GM19372 (cell line): ENCODE data around the gene CCDC180.
"Not testable (repeated sequence)": the region's sequence is repeated elsewhere in the genome, so short reads cannot be mapped to it uniquely, and the experiment has no call there.

ENCODE experiments used
- ATAC-seq: cut with Tn5 transposase; IDR thresholded peaks from one replicate; pipeline ENCODE4 v1.9.1; 2021; ENCODE audit warnings: mild to moderate bottlenecking, low read depth, moderate library complexity; ENCODE audit not compliant: unreplicated experiment

The CCDC180 gene

DNA sequence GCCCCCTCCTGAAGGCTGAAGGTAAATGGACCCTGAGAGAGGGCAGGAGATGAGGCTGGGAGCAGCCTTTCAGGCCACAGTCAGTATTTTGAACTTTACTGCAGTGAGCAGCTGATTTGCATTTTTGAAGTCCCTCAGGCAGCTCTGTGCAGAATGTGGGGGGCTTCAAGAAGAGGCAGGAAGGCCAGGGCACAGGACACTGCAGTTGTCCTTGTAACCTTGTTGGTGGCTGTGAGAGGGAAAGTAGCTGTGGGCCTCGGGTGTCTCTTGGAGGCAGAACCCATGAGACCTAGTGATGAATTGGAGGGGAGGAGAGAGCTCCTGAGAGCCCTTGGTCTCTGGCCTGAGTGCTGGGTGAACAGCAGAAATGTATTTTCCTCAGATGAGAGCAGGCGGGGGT, 2.6 kb downstream of the CCDC180 start:
- ATAC-seq = no peak

- ATAC-seq = no peak
Observed at GRCh38 chr9:97310896-97311295, 3.4 kb downstream of the CCDC180 start.

GRCh38 chr9:97311798-97312500, 4.5 kb downstream of the CCDC180 start:
- no peak for ATAC-seq

- no peak for ATAC-seq
Observed at GRCh38 chr9:97312556-97312955, 5.1 kb downstream of the CCDC180 start.

DNA sequence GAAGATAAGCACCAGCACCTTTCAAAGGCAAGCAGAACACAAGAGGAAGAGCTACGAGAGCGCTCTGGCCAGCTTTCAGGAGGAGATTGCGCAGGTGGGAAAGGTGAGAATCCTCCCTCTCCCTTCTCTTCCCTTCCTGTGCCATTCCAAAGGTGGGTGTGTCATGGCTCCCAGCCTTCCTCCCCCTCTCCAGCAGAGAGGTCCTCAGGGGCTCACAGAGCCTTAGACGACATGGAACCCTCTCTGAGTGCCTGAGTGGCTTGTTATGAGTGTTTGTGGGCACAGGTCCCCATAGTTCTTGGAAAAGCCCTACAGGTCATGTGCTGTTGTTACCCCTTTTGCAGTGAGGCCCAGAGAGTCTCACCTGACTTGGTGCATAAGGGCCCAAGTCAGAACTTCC, 5.8 kb downstream of the CCDC180 start:
- no peak for ATAC-seq

GRCh38 chr9:97313746-97314145, 6.3 kb downstream of the CCDC180 start:
- ATAC-seq = no peak

GRCh38 chr9:97314503-97314902, 7.0 kb downstream of the CCDC180 start:
- no peak for ATAC-seq

DNA sequence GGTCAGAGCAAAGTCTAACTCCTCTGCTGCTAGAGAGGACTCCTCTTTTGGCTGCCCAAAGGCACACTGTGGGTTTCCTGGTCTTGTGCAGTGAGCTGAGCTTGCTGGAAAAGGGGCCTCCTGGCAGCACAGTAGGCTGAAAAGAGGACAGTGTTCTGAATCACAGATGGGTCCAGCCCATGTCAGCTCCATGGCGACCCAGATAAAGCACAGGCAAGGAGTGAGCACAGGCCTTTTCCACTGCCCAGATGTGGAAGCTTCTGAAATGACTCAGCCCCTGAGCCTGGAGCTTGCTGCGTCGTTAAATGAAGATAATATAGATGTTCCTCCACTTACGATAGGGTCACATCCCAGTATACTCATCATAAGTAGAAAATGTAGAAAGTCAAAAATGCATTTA, 8.1 kb downstream of the CCDC180 start:
- ATAC-seq = no peak

- no peak for ATAC-seq
Observed at GRCh38 chr9:97316904-97317303, 9.4 kb downstream of the CCDC180 start.

GRCh38 chr9:97318433-97318832, 11.0 kb downstream of the CCDC180 start:
- ATAC-seq = no peak

DNA sequence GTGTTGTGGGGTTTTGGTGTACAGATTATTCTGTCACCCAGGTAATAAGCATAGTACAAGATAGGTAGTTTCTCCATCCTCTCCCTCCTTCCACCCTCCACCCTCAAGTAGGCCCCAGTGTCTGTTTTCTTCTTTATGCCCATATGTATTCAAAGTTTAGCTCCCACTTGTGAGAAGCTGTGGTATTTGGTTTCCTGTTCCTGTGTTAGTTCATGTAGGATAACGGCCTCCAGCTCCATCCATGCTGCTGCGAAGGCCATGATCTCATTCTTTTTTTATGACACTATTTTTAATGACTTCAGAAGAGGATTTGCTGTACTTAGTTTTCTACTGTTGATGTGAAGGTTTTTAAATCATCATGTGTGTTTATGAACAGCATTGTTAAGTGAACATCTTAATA, 11.9 kb downstream of the CCDC180 start:
- ATAC-seq = no peak

GRCh38 chr9:97320080-97320642, 12.7 kb downstream of the CCDC180 start:
- ATAC-seq = no peak

DNA sequence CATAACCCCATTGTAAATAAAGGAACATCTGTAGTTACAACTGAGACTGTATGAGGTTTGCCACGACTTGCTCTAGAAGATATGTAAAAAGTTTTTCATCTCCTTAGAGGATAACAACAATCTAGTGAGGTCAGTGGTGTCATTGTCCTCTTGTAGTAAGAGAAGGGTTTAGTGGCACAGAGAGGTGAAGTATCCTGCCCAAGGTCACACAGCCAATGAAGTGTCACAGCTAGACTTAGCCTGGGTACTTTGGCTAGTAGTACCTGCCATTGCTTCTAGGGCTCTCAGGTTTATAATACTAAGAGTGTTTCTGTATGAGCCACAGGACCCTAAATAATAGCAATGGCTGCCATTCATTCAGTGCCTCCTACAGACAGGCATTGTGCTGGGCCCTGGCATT, 13.8 kb downstream of the CCDC180 start:
- ATAC-seq = no peak

DNA sequence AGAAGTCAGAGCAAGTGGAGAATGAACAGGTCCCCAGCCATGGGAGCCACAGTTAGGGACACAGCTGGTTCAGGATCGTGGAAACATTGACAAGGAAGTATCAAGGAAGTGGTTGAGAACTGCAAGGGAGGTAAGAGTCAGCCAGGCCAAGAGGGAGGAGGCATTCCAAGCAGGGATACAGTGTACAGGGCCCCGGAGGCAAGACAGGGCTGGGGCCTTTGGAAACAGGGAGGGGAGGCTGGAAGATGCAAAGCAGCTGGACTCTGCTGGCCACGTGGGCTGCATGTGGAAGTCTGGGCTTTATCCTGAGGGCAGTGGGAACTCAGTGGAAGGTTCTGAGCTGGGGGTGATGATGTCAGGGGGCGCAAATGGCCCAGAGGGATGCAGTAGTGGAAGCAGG, 14.2 kb downstream of the CCDC180 start:
- ATAC-seq = no peak

DNA sequence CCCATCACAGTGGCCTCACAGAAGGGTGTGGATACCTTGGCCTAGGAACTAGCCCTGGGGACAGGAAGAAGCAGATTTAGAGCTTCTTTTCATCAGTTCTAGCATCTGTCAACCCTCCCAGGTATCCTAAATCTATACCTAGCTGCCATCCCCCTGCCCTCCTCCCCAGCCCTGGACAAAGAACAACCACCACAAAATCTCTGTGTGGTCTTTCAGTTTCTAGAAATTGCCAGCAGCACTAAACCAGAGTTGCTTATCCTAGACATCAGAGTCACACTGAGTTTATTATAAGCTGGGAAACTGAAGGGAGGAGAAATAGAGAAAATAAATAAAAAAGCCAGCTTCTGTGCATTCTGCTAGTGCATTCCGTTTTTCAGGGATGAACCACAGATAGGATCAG, 14.6 kb downstream of the CCDC180 start:
- no peak for ATAC-seq

GRCh38 chr9:97324954-97325353, 17.5 kb downstream of the CCDC180 start:
- no peak for ATAC-seq

- no peak for ATAC-seq
Observed at GRCh38 chr9:97327562-97327961, 20.1 kb downstream of the CCDC180 start.

DNA sequence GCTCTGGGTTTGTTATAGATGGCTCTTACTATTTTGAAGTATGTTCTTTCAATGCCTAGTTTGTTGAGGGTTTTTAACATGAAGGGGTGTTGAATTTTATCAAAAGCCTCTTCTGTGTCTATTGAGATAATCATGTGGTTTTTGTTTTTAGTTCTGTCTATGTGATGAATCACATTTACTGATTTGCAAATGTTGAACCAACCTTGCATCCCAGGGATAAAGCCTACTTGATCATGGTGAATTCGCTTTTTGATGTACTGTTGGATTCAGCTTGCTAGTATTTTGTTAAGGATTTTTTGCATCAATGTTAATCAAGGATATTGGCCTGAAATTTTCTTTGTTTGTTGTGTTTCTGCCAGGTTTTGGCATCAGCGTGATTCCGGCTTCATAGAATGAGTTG, 25.5 kb downstream of the CCDC180 start:
- ATAC-seq = no peak

DNA sequence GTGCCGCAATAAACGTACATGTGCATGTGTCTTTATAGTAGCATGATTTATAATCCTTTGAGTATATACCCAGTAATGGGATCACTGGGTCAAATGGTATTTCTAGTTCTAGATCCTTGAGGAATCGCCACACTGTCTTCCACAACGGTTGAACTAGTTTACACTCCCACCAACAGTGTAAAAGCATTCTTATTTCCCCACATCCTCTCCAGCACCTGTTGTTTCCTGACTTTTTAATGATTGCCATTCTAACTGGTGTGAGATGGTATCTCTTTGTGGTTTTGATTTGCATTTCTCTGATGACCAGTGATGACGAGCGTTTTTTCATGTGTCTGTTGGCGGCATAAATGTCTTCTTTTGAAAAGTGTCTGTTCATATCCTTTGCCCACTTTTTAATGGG, 28.2 kb downstream of the CCDC180 start:
- ATAC-seq = not testable (repeated sequence)

DNA sequence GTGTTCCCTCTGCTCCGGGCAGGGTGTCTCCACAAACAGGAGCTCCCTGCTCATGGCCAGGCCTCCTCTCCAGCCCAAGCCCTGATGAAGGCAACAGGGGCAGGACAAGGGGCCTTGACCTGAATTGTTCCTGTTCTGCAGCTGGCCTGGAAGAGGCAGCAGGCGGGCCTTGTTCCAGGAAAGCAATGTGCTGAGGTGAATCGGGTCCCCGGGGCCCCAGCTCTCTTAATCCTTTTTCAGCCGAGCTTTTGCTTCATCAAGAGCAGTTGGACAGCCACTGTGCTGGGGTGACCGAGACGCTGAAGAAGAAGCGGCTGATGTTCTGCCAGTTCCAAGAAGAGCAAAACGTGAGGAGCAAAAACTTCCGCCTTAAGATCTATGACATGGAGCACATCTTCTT, 41.4 kb downstream of the CCDC180 start:
- ATAC-seq = no peak

DNA sequence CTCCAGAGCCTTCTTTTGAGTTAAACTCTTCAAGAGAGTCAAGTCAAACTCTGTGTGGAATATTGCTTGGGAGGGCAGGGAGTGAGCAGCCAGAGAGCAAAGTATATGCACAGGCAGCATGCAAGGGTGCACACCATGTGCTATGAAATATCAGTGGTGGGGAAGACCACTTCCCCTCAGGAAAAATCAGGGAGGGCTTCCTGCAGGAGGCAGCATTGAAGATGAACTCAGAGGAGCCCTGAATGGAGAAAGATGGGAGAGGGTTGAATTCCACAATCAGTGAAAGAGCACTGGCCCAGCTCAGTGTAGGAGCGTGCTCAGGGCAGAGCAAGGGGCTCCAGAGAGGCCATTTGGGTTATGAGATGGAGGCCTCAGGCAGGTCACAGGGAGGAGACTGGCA, 41.9 kb downstream of the CCDC180 start:
- no peak for ATAC-seq

GRCh38 chr9:97354637-97355036, 47.2 kb downstream of the CCDC180 start:
- no peak for ATAC-seq

DNA sequence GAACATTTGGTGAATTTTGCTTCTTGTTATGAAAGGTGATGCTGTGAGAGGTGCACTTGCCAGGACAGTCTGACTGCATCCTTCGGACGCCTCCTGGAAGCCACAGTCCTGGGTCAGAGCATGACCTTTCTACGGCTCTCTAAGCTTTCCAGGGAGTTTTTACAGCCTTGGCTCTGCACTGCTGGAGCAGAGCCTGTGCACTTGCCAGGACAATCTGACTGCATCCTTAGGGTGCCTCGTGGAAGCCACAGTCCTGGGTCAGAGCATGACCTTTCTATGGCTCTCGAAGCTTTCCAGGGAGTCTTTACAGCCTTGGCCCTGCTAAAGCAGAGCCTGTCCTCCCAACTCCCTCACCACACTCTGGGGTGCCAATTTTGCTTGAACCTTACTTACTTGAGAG, 49.6 kb downstream of the CCDC180 start:
- no peak for ATAC-seq
